NCI-H82 treated with DMSO at 0.1 percent for 48 hours (cell line): ENCODE measurements around the gene MAP4K1.
A peak's percentile ranks its signal among the peaks of the same experiment; 100 is the strongest.

Experiments
- DNase-seq: peaks from one replicate; lab custom pipeline; 2025; ENCODE audit not compliant: unreplicated experiment; lab: John Stamatoyannopoulos, UW

The MAP4K1 gene

GRCh38 chr19:38549061-38549460, 68.7 kb downstream of the MAP4K1 start:
- DNase-seq: no peak

GRCh38 chr19:38547421-38547820, 70.3 kb downstream of the MAP4K1 start:
- no peak for DNase-seq

GRCh38 chr19:38545596-38545995, 72.2 kb downstream of the MAP4K1 start:
- no peak for DNase-seq

GRCh38 chr19:38544569-38545315, 73.0 kb downstream of the MAP4K1 start:
- no peak for DNase-seq

GRCh38 chr19:38543807-38544568, 73.8 kb downstream of the MAP4K1 start:
- DNase-seq: peak; percentile 67

GRCh38 chr19:38543286-38543806, 74.4 kb downstream of the MAP4K1 start:
- no peak for DNase-seq

- no peak for DNase-seq
Observed at GRCh38 chr19:38542040-38542439, 75.7 kb downstream of the MAP4K1 start.

- no peak for DNase-seq
Observed at GRCh38 chr19:38539751-38540150, 78.0 kb downstream of the MAP4K1 start.

GRCh38 chr19:38538793-38539528, 78.8 kb downstream of the MAP4K1 start:
- no peak for DNase-seq

- no peak for DNase-seq
Observed at GRCh38 chr19:38538386-38538785, 79.4 kb downstream of the MAP4K1 start.
